Measurements from ENCODE around the gene SLC46A3. TPM values are rescaled to one million over a fixed set of nuclear protein-coding genes. Genes with fewer than 3 reads are reported as not detected.
A peak's percentile ranks its signal among the peaks of the same experiment; 100 is the strongest.

Gene SLC46A3
- total and polyA plus RNA-seq, 4 donors, result 6.7 to 15.1 (median 8.5) TPM

GRCh38 chr13:28658539-28658795, 60.3 kb downstream of the SLC46A3 start:
- WGBS, 2 donors, result 0 to 1% methylated on average over 8 of the region's 8 CpGs
- intact Hi-C loops (cut with DNase I), result loop anchor here in 1 of 2 donors (2.0 kb wide), 1 partner anchor 134 kb away; no protein-coding TSS in a partner anchor
- peak; percentile 36 for ATAC-seq (ENCODE audit: low FRiP score)
- Histone ChIP-seq H3K36me3 (ENCODE audit: control insufficient read depth in 1 of 2, insufficient read depth in 2 of 2, low read length in 1 of 2) (no peaks in the 10 kb centered on the region), H3K27me3 (ENCODE audit: control insufficient read depth in 1 of 2, insufficient read depth in 2 of 2, low read length in 1 of 2) (no peaks in the 10 kb centered on the region), H3K4me3 (ENCODE audit: low read length in 2 of 2) (peak overlapping the region; percentile 73 to 91), H3K27ac (ENCODE audit: low read depth in 1 of 2, low read length in 2 of 2) (peak overlapping the region in 1 of 2 donors; percentile 59), H3K4me1 (ENCODE audit: control insufficient read depth in 1 of 2, insufficient read depth in 2 of 2, low read length in 2 of 2) (peaks cover 1 to 10% of the 10 kb centered on the region in 2 donors), H3K9me3 (ENCODE audit: control insufficient read depth, low read length) (no peaks in the 10 kb centered on the region)
- DNase-seq, result no peak

- Histone ChIP-seq H3K9me3 (ENCODE audit: control insufficient read depth, low read length) (no peaks in the 10 kb centered on the region), H3K27me3 (ENCODE audit: control insufficient read depth in 1 of 2, insufficient read depth in 2 of 2, low read length in 1 of 2) (no peaks in the 10 kb centered on the region), H3K4me3 (ENCODE audit: low read length in 2 of 2) (peak overlapping the region; percentile 73 to 91), H3K27ac (ENCODE audit: low read depth in 1 of 2, low read length in 2 of 2) (peak overlapping the region in 1 of 2 donors; percentile 59), H3K36me3 (ENCODE audit: control insufficient read depth in 1 of 2, insufficient read depth in 2 of 2, low read length in 1 of 2) (no peaks in the 10 kb centered on the region), H3K4me1 (ENCODE audit: control insufficient read depth in 1 of 2, insufficient read depth in 2 of 2, low read length in 2 of 2) (peaks cover 1 to 10% of the 10 kb centered on the region in 2 donors)
- intact Hi-C loops (cut with DNase I), result loop anchor here in 1 of 2 donors (2.0 kb wide), 1 partner anchor 135 kb away; no protein-coding TSS in a partner anchor
- WGBS, 2 donors, result 22 to 24% methylated on average over 12 of the region's 12 CpGs
- DNase-seq (no peak), ATAC-seq (ENCODE audit: low FRiP score) (no peak)
These were observed 60.8 kb downstream of the SLC46A3 start for GRCh38 chr13:28657784-28658538.

- intact Hi-C loops (cut with DNase I), result no loop called here
- Histone ChIP-seq H3K36me3 (ENCODE audit: control insufficient read depth in 1 of 2, insufficient read depth in 2 of 2, low read length in 1 of 2) (no peaks in the 10 kb centered on the region), H3K27me3 (ENCODE audit: control insufficient read depth in 1 of 2, insufficient read depth in 2 of 2, low read length in 1 of 2) (no peaks in the 10 kb centered on the region), H3K4me3 (ENCODE audit: low read length in 2 of 2) (no peak overlapping the region), H3K4me1 (ENCODE audit: control insufficient read depth in 1 of 2, insufficient read depth in 2 of 2, low read length in 2 of 2) (peaks cover 1 to 8% of the 10 kb centered on the region in 2 donors), H3K9me3 (ENCODE audit: control insufficient read depth, low read length) (no peaks in the 10 kb centered on the region), H3K27ac (ENCODE audit: low read depth in 1 of 2, low read length in 2 of 2) (no peak overlapping the region)
- WGBS, 2 donors, result 78 to 80% methylated on average over 3 of the region's 3 CpGs
- ATAC-seq (ENCODE audit: low FRiP score) (no peak), DNase-seq (no peak)
These were observed 63.2 kb downstream of the SLC46A3 start for GRCh38 chr13:28655561-28655960.

GRCh38 chr13:28654276-28654675, 64.5 kb downstream of the SLC46A3 start:
- no peaks in the 10 kb centered on the region for H3K27me3 ChIP-seq (ENCODE audit: control insufficient read depth in 1 of 2, insufficient read depth in 2 of 2, low read length in 1 of 2)
- no peaks in the 10 kb centered on the region for H3K9me3 ChIP-seq (ENCODE audit: control insufficient read depth, low read length)
- no peak overlapping the region for H3K4me3 ChIP-seq (ENCODE audit: low read length in 2 of 2)
- H3K27ac ChIP-seq (ENCODE audit: low read depth in 1 of 2, low read length in 2 of 2), result no peak overlapping the region
- no peaks in the 10 kb centered on the region for H3K36me3 ChIP-seq (ENCODE audit: control insufficient read depth in 1 of 2, insufficient read depth in 2 of 2, low read length in 1 of 2)
- ATAC-seq (ENCODE audit: low FRiP score), result no peak
- 92 to 96% methylated on average over 1 of the region's 1 CpG for WGBS, 2 donors
- H3K4me1 ChIP-seq (ENCODE audit: control insufficient read depth in 1 of 2, insufficient read depth in 2 of 2, low read length in 2 of 2), result peaks cover 1 to 5% of the 10 kb centered on the region in 2 donors
- intact Hi-C loops (cut with DNase I), result no loop called here
- DNase-seq, result no peak

- 8 to 14% methylated on average over 1 of the region's 1 CpG for WGBS, 2 donors
- DNase-seq, result no peak
- H3K4me3 ChIP-seq (ENCODE audit: low read length in 2 of 2), result no peak overlapping the region
- no peak for ATAC-seq (ENCODE audit: low FRiP score)
- no peaks in the 10 kb centered on the region for H3K36me3 ChIP-seq (ENCODE audit: control insufficient read depth in 1 of 2, insufficient read depth in 2 of 2, low read length in 1 of 2)
- no peak overlapping the region for H3K27ac ChIP-seq (ENCODE audit: low read depth in 1 of 2, low read length in 2 of 2)
- no peaks in the 10 kb centered on the region for H3K27me3 ChIP-seq (ENCODE audit: control insufficient read depth in 1 of 2, insufficient read depth in 2 of 2, low read length in 1 of 2)
- no peaks in the 10 kb centered on the region for H3K9me3 ChIP-seq (ENCODE audit: control insufficient read depth, low read length)
- intact Hi-C loops (cut with DNase I), result no loop called here
- peaks cover 1 to 4% of the 10 kb centered on the region in 2 donors for H3K4me1 ChIP-seq (ENCODE audit: control insufficient read depth in 1 of 2, insufficient read depth in 2 of 2, low read length in 2 of 2)
These were observed 65.7 kb downstream of the SLC46A3 start for GRCh38 chr13:28653111-28653510.

GRCh38 chr13:28651810-28652401, 66.9 kb downstream of the SLC46A3 start:
- no peak for DNase-seq
- Histone ChIP-seq H3K4me1 (ENCODE audit: control insufficient read depth in 1 of 2, insufficient read depth in 2 of 2, low read length in 2 of 2) (no peaks in the 10 kb centered on the region), H3K36me3 (ENCODE audit: control insufficient read depth in 1 of 2, insufficient read depth in 2 of 2, low read length in 1 of 2) (no peaks in the 10 kb centered on the region), H3K27me3 (ENCODE audit: control insufficient read depth in 1 of 2, insufficient read depth in 2 of 2, low read length in 1 of 2) (no peaks in the 10 kb centered on the region), H3K27ac (ENCODE audit: low read depth in 1 of 2, low read length in 2 of 2) (no peak overlapping the region), H3K4me3 (ENCODE audit: low read length in 2 of 2) (no peak overlapping the region), H3K9me3 (ENCODE audit: control insufficient read depth, low read length) (no peaks in the 10 kb centered on the region)
- intact Hi-C loops (cut with DNase I), result no loop called here
- ATAC-seq (ENCODE audit: low FRiP score), result no peak
- 58 to 69% methylated on average over 7 of the region's 7 CpGs for WGBS, 2 donors

- Histone ChIP-seq H3K27me3 (ENCODE audit: control insufficient read depth in 1 of 2, insufficient read depth in 2 of 2, low read length in 1 of 2) (no peaks in the 10 kb centered on the region), H3K4me1 (ENCODE audit: control insufficient read depth in 1 of 2, insufficient read depth in 2 of 2, low read length in 2 of 2) (no peaks in the 10 kb centered on the region), H3K9me3 (ENCODE audit: control insufficient read depth, low read length) (no peaks in the 10 kb centered on the region), H3K27ac (ENCODE audit: low read depth in 1 of 2, low read length in 2 of 2) (no peak overlapping the region), H3K4me3 (ENCODE audit: low read length in 2 of 2) (no peak overlapping the region), H3K36me3 (ENCODE audit: control insufficient read depth in 1 of 2, insufficient read depth in 2 of 2, low read length in 1 of 2) (no peaks in the 10 kb centered on the region)
- intact Hi-C loops (cut with DNase I), result no loop called here
- 90 to 93% methylated on average over 2 of the region's 2 CpGs for WGBS, 2 donors
- DNase-seq (no peak), ATAC-seq (ENCODE audit: low FRiP score) (no peak)
These were observed 68.5 kb downstream of the SLC46A3 start for GRCh38 chr13:28650284-28650683.

All from aorta (tissue), 5 donors.